ENCODE data around the gene CFAP97.
A peak's percentile ranks its signal among the peaks of the same experiment; 100 is the strongest.
"Not testable (repeated sequence)": the region's sequence is repeated elsewhere in the genome, so short reads cannot be mapped to it uniquely, and the experiment has no call there.

Gene CFAP97

DNA sequence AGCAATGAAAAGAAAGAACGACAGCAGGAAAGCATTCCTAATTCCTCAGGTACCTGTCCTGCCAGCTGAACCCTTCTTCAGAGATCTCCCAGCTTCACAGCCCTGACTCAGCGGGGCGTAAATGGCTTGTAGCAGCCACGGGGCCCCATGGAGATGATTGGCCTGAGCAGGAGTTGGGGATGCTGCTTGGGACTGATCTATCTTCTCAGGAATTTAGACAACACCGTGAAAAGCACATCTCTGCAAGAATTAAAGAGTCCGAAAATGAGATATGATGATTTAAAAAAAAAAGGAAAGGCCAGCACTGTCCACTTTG lies 83.2 kb downstream of the CFAP97 start:
- H3K79me2 ChIP-seq (ENCODE audit: insufficient read depth, low read depth): no peaks in the 10 kb centered on the region
- TF ChIP-seq, protein P1, sequence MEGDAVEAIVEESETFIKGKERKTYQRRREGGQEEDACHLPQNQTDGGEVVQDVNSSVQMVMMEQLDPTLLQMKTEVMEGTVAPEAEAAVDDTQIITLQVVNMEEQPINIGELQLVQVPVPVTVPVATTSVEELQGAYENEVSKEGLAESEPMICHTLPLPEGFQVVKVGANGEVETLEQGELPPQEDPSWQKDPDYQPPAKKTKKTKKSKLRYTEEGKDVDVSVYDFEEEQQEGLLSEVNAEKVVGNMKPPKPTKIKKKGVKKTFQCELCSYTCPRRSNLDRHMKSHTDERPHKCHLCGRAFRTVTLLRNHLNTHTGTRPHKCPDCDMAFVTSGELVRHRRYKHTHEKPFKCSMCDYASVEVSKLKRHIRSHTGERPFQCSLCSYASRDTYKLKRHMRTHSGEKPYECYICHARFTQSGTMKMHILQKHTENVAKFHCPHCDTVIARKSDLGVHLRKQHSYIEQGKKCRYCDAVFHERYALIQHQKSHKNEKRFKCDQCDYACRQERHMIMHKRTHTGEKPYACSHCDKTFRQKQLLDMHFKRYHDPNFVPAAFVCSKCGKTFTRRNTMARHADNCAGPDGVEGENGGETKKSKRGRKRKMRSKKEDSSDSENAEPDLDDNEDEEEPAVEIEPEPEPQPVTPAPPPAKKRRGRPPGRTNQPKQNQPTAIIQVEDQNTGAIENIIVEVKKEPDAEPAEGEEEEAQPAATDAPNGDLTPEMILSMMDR (conservative IDR thresholded peaks at IDR 0.05; ENCODE audit: low read depth, low read length): no peak
- H3K27ac ChIP-seq: peak overlapping the region; percentile 47; the same call in 1 of the 2 replicates
- H3K4me1 ChIP-seq (ENCODE audit: low read depth, poor library complexity, severe bottlenecking): peaks cover 64% of the 10 kb centered on the region
- no peak overlapping the region for H3K9ac ChIP-seq
- H3K4me2 ChIP-seq: peak overlapping the region; percentile 72; the same call in 1 of the 2 replicates
- no peak overlapping the region for H2AFZ ChIP-seq (ENCODE audit: low read depth)
- H3K36me3 ChIP-seq (ENCODE audit: insufficient read depth): no peaks in the 10 kb centered on the region
- H3K27me3 ChIP-seq (ENCODE audit: insufficient read depth, low read depth): no peaks in the 10 kb centered on the region
- no peak overlapping the region for H3K4me3 ChIP-seq (IDR thresholded peaks at IDR 0.05; ENCODE audit: insufficient read depth, low read depth, low read length)
- no peaks in the 10 kb centered on the region for H4K20me1 ChIP-seq (ENCODE audit: insufficient read depth)

DNA sequence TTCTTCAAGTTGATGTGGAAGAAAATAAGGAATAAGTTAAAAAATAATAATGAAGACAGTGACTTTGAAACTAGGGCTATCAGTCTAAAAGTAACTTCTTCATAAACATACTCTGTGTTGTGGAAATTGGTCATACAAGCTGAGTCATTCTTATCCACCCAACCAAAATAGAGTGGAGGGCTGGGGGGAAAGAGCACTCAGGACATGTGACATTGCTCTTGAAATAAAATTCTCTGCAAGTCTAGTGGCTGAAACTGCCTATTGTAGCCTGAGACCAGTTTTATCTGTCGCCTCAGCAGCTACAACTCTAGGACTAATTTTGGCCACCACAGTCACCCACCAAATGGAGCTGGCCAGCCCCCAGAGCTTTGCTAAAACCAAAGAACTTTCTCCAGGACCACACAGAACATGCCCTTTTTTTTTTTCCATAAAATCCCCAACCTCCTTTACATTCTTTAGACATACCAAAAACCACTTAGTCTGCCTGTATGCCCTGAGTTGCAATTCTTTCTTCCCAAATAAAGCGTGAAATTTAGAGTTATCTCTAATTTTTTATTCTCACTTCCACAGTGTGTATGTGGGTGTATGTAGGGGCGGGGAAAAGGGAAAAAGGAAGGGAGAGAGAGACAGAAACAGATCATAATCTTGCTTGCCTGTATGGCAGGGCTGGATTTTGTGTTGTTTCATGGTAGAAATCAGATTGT lies 83.7 kb downstream of the CFAP97 start:
- Histone ChIP-seq H3K27me3 (ENCODE audit: insufficient read depth, low read depth) (no peaks in the 10 kb centered on the region), H3K4me2 (peak overlapping the region; percentile 72), H3K9ac (peak overlapping the region; percentile 9; the same call in 1 of the 2 replicates), H3K36me3 (ENCODE audit: insufficient read depth) (no peaks in the 10 kb centered on the region), H3K4me1 (ENCODE audit: low read depth, poor library complexity, severe bottlenecking) (peaks cover 64% of the 10 kb centered on the region), H3K4me3 (IDR thresholded peaks at IDR 0.05; ENCODE audit: insufficient read depth, low read depth, low read length) (no peak overlapping the region), H3K79me2 (ENCODE audit: insufficient read depth, low read depth) (no peaks in the 10 kb centered on the region), H4K20me1 (ENCODE audit: insufficient read depth) (no peaks in the 10 kb centered on the region), H3K27ac (peak overlapping the region; percentile 47; the same call in 1 of the 2 replicates), H2AFZ (ENCODE audit: low read depth) (peak overlapping the region; percentile 38)
- TF ChIP-seq, protein P1 (conservative IDR thresholded peaks at IDR 0.05; ENCODE audit: low read depth, low read length): no peak

DNA sequence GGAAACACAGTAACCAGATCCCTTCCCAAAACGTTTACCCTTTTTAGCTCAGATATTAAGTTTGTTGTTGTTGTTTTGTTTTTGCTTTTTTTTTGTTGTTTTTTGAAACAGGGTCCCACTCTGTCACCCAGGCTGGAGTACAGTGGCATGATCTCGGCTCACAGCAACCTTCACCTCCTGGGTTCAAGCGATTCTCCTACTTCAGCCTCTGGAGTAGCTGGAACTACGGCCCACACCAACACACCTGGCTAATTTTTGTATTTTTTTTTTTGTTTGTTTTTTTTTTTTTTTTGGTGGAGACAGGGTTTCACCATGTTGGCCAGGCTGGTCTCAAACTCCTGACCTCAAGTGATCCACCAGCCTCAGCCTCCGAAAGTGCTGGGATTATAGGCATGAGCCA lies 84.3 kb downstream of the CFAP97 start:
- Histone ChIP-seq H3K9ac (peak overlapping the region; percentile 9; the same call in 1 of the 2 replicates), H3K4me1 (ENCODE audit: low read depth, poor library complexity, severe bottlenecking) (peaks cover 62% of the 10 kb centered on the region), H3K27ac (peak overlapping the region; percentile 47; the same call in 1 of the 2 replicates), H2AFZ (ENCODE audit: low read depth) (peak overlapping the region; percentile 38), H3K4me2 (peak overlapping the region; percentile 72; the same call in 1 of the 2 replicates)
- H3K79me2 ChIP-seq (ENCODE audit: insufficient read depth, low read depth); H3K27me3 ChIP-seq (ENCODE audit: insufficient read depth, low read depth); H3K4me3 ChIP-seq (IDR thresholded peaks at IDR 0.05; ENCODE audit: insufficient read depth, low read depth, low read length); H4K20me1 ChIP-seq (ENCODE audit: insufficient read depth); H3K36me3 ChIP-seq (ENCODE audit: insufficient read depth): not testable (repeated sequence)

DNA sequence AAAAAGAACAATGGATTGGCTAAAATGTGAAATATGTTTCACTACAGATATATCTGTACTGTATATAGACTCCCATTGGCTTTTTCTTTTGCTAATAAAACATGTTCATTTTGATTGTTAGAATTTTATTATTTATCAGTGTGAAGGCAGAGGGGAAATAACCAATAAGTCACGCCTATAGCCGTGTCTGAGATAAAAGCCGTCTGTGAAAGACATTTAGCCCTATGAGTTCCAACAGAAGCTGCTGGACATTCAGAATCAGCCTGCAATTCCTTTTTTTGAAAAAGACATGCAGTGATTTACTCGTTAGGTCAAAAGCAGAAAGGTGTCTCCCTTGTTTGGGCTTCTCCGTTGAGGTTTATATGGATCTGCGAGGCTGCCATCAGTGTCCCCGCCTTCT lies 84.9 kb downstream of the CFAP97 start:
- Histone ChIP-seq H2AFZ (ENCODE audit: low read depth) (no peak overlapping the region), H3K9ac (no peak overlapping the region), H3K27me3 (ENCODE audit: insufficient read depth, low read depth) (no peaks in the 10 kb centered on the region), H3K79me2 (ENCODE audit: insufficient read depth, low read depth) (no peaks in the 10 kb centered on the region), H3K4me3 (IDR thresholded peaks at IDR 0.05; ENCODE audit: insufficient read depth, low read depth, low read length) (no peak overlapping the region), H3K36me3 (ENCODE audit: insufficient read depth) (no peaks in the 10 kb centered on the region), H3K4me1 (ENCODE audit: low read depth, poor library complexity, severe bottlenecking) (peaks cover 56% of the 10 kb centered on the region), H4K20me1 (ENCODE audit: insufficient read depth) (no peaks in the 10 kb centered on the region), H3K4me2 (no peak overlapping the region), H3K27ac (no peak overlapping the region)
- TF ChIP-seq, protein P1 (conservative IDR thresholded peaks at IDR 0.05; ENCODE audit: low read depth, low read length): no peak

DNA sequence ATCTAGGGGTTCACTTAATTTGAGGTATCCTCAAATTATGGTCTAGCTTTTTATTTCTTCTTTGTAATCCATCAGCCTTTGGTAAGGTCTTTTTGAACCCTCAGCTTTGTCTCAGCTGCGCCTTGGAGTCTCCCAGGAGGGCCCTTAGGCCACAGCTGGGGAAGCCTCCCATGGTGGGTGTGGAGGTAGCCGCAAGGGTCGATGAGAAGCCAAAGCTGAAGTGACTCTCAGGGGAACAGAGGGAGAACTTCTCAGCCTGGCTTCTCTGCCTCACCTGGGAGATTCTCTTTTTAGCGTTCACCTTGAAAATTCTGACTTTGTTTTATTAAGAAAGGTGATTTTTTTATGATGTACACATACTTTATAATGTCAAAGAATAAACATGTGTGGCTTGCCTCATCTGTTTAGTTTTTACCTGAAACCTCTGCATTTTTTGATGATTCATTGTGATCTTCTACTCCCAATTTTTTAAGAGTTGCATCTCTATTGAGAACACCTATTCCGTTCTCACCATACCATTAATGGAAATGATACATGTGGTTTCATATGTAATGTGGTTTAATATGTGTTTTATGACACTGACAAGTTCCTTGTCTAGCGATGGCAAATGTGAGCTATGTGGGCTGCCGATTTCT lies 86.4 kb downstream of the CFAP97 start:
- Histone ChIP-seq H3K27ac (no peak overlapping the region), H3K4me1 (ENCODE audit: low read depth, poor library complexity, severe bottlenecking) (peaks cover 41% of the 10 kb centered on the region), H3K79me2 (ENCODE audit: insufficient read depth, low read depth) (no peaks in the 10 kb centered on the region), H3K36me3 (ENCODE audit: insufficient read depth) (no peaks in the 10 kb centered on the region), H2AFZ (ENCODE audit: low read depth) (no peak overlapping the region), H3K4me3 (IDR thresholded peaks at IDR 0.05; ENCODE audit: insufficient read depth, low read depth, low read length) (no peak overlapping the region), H4K20me1 (ENCODE audit: insufficient read depth) (no peaks in the 10 kb centered on the region), H3K27me3 (ENCODE audit: insufficient read depth, low read depth) (no peaks in the 10 kb centered on the region), H3K9ac (no peak overlapping the region), H3K4me2 (no peak overlapping the region)
- TF ChIP-seq, protein P1 (conservative IDR thresholded peaks at IDR 0.05; ENCODE audit: low read depth, low read length): no peak

Data from KMS-11 (cell line).